NCI-H146 (cell line): Measurements from ENCODE around the gene MAB21L3.
A peak's percentile ranks its signal among the peaks of the same experiment; 100 is the strongest.

Experiments
- DNase-seq: peaks from one replicate; lab custom pipeline; 2025; lab: John Stamatoyannopoulos, UW

Gene MAB21L3

GRCh38 chr1:116166011-116166571, 54.9 kb downstream of the MAB21L3 start:
- no peak for DNase-seq

- DNase-seq, result no peak
Measured at GRCh38 chr1:116166655-116167054, 55.5 kb downstream of the MAB21L3 start.

DNA sequence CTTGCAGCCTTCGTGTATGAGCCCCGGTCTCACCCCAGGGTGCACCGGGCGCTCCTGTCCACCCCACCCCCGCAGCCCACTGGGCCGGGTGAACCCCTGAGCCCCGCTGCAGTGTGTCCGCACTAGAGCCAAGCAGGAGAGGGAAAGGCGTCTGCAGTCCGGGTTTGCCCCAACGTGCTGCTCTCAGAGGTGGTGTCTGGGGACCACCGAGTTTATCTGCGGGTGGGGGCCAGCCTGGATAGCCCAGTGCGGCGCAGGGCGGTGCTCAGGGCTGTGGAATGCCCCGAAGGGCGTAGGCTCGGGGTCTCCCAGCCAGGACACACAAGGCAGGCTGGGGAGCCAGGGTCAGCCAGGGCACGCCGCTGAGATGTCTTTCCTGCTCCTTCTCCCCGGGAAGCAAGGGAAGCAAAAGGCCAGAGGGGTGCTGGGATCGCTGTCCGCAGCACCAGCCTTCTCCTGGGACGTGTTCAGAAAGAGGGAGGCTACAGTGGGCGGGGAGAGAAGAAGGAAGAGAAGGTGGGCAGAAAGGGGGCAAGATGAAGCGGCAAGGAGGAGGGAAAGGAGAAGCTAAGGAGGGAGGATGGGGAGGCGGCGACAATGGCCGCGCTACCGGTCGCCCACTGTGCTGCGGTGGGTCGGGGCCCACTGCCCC, 56.6 kb downstream of the MAB21L3 start:
- peak; percentile 45 for DNase-seq

- DNase-seq, result peak; percentile 78
Measured at GRCh38 chr1:116168277-116169032, 57.3 kb downstream of the MAB21L3 start.

GRCh38 chr1:116169898-116170297, 58.7 kb downstream of the MAB21L3 start:
- no peak for DNase-seq

DNA sequence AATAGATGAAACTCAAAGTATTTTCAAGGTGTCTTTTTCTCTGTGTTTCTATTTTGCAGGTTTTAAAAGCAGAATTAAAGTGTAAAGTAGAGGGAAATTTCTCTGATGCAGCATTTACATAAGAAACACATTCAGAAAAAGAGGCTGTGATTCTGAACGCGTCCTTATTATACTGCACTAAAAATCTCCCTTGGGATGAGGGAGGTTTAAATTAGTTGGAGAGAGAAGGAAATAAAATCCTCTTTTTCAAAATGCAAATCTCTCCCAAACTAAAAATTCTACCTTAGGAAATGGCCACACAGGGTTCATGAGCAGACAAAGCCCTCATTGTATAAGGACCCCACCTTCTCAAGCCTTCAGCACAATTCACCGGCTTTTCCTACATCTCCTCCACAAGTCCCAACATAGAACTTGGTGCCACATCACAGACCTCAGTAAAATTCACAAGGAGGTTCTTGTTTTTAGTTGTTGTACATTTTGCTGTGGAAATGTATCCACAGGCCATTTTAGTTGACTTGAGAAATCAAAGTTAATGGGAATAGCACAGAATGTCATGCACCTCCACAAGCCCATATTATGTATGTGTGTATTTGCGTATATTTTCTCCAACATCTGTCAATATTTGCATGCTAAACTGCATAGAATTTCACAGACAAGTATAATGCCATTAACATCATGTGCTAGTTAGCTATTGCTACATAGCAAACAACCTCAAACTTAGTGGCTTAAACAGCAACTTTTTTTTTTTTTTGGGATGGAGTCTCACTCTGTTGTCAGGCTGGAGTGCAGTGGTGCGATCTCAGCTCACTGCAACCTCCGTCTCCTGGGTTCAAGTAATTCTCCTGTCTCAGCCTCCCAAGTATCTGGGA, 59.8 kb downstream of the MAB21L3 start:
- no peak for DNase-seq

DNA sequence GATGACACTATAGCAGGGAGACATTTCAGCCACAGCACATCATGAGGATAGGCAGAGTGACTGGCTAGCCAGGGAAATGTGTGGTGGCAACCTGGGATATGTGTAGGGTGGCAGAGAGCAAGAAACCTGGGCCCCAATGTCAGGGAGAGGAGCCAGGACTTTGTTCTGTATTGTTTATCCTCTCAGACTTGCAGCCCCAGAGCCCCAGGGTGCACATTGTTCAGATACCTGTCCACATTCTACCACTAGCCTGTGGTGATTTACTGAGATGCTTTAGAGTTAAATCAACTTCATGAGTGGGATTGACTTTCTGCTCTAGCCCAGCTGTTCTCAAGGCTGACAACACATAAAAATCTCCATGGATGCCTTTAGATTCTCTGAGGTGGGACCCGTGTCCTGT, 61.5 kb downstream of the MAB21L3 start:
- no peak for DNase-seq

DNA sequence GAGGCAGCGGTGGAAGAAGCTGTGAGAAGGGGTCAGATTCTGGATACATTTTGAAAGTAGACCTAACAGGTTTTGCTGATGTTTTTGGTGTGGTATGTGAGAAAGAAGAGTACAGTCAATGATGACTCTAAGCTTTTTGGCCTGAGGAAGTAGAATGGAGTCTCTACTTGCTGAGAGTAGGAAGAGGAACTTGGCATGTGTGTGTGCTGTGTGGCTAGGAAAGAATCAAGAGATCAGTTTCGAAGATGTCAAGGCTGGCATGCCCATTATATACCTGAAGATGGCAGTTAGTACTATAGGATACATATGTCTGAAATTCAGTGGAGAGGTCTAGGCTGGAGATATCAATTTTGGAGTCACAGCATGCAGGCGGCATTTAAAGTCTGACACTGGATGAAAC, 64.4 kb downstream of the MAB21L3 start:
- no peak for DNase-seq

GRCh38 chr1:116176306-116176789, 65.1 kb downstream of the MAB21L3 start:
- DNase-seq, result no peak

GRCh38 chr1:116177861-116178260, 66.7 kb downstream of the MAB21L3 start:
- no peak for DNase-seq

- DNase-seq, result no peak
Measured at GRCh38 chr1:116178837-116179236, 67.6 kb downstream of the MAB21L3 start.

GRCh38 chr1:116179419-116179818, 68.2 kb downstream of the MAB21L3 start:
- no peak for DNase-seq

DNA sequence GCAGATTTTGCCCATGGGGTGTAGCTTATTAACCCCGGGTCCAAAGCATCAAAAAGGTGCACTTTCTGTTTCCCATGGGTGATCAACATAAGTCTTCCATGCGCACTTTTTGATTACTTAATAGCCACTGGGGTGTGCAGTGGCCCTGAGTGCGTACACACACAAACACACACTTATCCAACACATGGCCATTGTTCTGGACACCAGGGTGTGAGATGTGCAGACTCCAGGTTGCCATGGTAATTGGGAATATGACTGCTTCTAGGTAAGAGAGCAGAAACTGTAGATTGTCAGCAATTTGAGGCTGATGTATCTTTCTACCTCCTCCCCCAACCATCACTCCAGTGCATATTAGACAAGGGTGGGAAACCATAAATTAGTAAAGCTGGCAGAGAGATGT, 68.8 kb downstream of the MAB21L3 start:
- no peak for DNase-seq

- no peak for DNase-seq
Measured at GRCh38 chr1:116182019-116182714, 71.0 kb downstream of the MAB21L3 start.
